K562 (cell line): Measurements from ENCODE around the gene RPL29.

ENCODE experiments used
- ATF1 ChIP-seq, 2 experiments: fragments of 450-650 bp in 1 of 2; IDR thresholded peaks; 2 replicates each; pipeline ENCODE4 v1.6.1; 2016; ENCODE audit warnings: missing compliant biosample characterization in 1 of 2, missing genetic modification characterization in 1 of 2
- CBFB ChIP-seq: sonication (generic); formaldehyde crosslinking; IDR thresholded peaks from 2 replicates; pipeline ENCODE4 v1.4.0; 2020; ENCODE audit warnings: mild to moderate bottlenecking, missing genetic modification reagents
- E4F1 ChIP-seq: fragments of 250-450 bp; sonication (Bioruptor Pico); IDR thresholded peaks from 2 replicates; pipeline ENCODE4 v1.5.0; 2021; ENCODE audit warnings: mild to moderate bottlenecking, borderline replicate concordance
- PURB ChIP-seq: sonication (generic); formaldehyde crosslinking; IDR thresholded peaks from 2 replicates; pipeline ENCODE4 v1.9.0; 2021; ENCODE audit warnings: low read depth, mild to moderate bottlenecking, missing genetic modification reagents
- ZBTB17 ChIP-seq: fragments of 450-650 bp; formaldehyde crosslinking; IDR thresholded peaks from 2 replicates; pipeline ENCODE4 v1.4.0; 2020; ENCODE audit warnings: mild to moderate bottlenecking
- TF ChIP-seq, protein P1 (sequence below), 3 experiments: IDR thresholded peaks in 2 of 3; conservative IDR thresholded peaks in 1 of 3; 2 replicates each; pipeline ENCODE4 v1.5.1; 2011 to 2012; ENCODE audit warnings: low read length in 3 of 3, mild to moderate bottlenecking in 3 of 3, control low read depth in 2 of 3, improper control_type of control experiment in 1 of 3, inconsistent platforms in 1 of 3, low read depth in 1 of 3, mixed read lengths in 1 of 3, moderate library complexity in 1 of 3; ENCODE audit not compliant: insufficient read depth in 2 of 3

- no peak for TF ChIP-seq E4F1 (CRISPR knock-in tag)
- TF ChIP-seq PURB = no peak
- TF ChIP-seq ATF1 (CRISPR knock-in tag; IDR thresholded peaks at IDR 0.05) = no peak
- no peak for TF ChIP-seq ATF1 (tag; IDR thresholded peaks at IDR 0.05)
- TF ChIP-seq, protein P1, sequence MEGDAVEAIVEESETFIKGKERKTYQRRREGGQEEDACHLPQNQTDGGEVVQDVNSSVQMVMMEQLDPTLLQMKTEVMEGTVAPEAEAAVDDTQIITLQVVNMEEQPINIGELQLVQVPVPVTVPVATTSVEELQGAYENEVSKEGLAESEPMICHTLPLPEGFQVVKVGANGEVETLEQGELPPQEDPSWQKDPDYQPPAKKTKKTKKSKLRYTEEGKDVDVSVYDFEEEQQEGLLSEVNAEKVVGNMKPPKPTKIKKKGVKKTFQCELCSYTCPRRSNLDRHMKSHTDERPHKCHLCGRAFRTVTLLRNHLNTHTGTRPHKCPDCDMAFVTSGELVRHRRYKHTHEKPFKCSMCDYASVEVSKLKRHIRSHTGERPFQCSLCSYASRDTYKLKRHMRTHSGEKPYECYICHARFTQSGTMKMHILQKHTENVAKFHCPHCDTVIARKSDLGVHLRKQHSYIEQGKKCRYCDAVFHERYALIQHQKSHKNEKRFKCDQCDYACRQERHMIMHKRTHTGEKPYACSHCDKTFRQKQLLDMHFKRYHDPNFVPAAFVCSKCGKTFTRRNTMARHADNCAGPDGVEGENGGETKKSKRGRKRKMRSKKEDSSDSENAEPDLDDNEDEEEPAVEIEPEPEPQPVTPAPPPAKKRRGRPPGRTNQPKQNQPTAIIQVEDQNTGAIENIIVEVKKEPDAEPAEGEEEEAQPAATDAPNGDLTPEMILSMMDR (IDR thresholded peaks at IDR 0.05 in 2 of 3, conservative IDR thresholded peaks at IDR 0.05 in 1 of 3; ENCODE audit: insufficient read depth in 2 of 3, low read depth in 1 of 3, low read length in 3 of 3) = no peak
- no peak for TF ChIP-seq ZBTB17 (CRISPR knock-in tag)
- TF ChIP-seq CBFB (CRISPR knock-in tag) = no peak
Measured at GRCh38 chr3:51955893-51956770, 39.6 kb downstream of the RPL29 start.
